NB4 (cell line): ENCODE data around the gene NCSTN.
A peak's percentile ranks its signal among the peaks of the same experiment; 100 is the strongest.

Experiments used
- DNase-seq: peaks from one replicate; pipeline ENCODE4 v3.0.0; 2010; ENCODE audit warnings: low read depth
- H3K4me3 ChIP-seq: one replicate; pipeline ENCODE4 v1.5.1; 2011; ENCODE audit warnings: mild to moderate bottlenecking, low read depth, low read length, moderate library complexity
- MYC ChIP-seq: IDR thresholded peaks from 2 replicates; pipeline ENCODE4 v1.6.1; 2011; ENCODE audit warnings: low read depth, low read length
- POLR2A ChIP-seq: IDR thresholded peaks from 2 replicates; pipeline ENCODE4 v1.6.1; 2011; ENCODE audit warnings: mild to moderate bottlenecking; ENCODE audit not compliant: insufficient read length; ENCODE audit errors: extremely low read depth
- TF ChIP-seq, protein P1 (sequence below): IDR thresholded peaks from 2 replicates; pipeline ENCODE4 v1.6.1; 2011; ENCODE audit warnings: low read depth, low read length
- TF ChIP-seq, protein P2 (sequence below): IDR thresholded peaks from one replicate; pipeline ENCODE4 v1.5.1; 2012; ENCODE audit warnings: low read depth, low read length

The NCSTN gene

DNA sequence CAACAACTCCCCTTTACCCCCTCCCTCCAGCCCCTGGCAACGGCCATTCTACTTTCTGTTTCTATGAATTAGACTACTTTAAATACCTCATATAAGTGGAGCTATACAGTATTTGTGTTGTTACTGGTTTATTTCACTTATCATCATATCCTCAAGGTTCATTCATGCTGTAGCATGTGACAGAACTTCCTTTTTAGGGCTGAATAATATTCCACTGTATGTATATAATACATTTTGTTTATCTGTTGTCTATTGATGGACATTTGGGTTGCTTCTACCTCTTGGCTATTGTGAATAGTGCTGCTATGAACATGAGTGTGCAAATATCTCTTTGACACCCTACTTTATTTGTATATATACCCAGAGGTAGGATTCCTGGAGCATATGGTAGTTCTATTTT is 25.9 kb downstream of the NCSTN start:
- no peak for TF ChIP-seq POLR2A
- TF ChIP-seq MYC = no peak
- TF ChIP-seq, protein P1, sequence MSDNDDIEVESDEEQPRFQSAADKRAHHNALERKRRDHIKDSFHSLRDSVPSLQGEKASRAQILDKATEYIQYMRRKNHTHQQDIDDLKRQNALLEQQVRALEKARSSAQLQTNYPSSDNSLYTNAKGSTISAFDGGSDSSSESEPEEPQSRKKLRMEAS = no peak
- TF ChIP-seq, protein P2, sequence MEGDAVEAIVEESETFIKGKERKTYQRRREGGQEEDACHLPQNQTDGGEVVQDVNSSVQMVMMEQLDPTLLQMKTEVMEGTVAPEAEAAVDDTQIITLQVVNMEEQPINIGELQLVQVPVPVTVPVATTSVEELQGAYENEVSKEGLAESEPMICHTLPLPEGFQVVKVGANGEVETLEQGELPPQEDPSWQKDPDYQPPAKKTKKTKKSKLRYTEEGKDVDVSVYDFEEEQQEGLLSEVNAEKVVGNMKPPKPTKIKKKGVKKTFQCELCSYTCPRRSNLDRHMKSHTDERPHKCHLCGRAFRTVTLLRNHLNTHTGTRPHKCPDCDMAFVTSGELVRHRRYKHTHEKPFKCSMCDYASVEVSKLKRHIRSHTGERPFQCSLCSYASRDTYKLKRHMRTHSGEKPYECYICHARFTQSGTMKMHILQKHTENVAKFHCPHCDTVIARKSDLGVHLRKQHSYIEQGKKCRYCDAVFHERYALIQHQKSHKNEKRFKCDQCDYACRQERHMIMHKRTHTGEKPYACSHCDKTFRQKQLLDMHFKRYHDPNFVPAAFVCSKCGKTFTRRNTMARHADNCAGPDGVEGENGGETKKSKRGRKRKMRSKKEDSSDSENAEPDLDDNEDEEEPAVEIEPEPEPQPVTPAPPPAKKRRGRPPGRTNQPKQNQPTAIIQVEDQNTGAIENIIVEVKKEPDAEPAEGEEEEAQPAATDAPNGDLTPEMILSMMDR = no peak
- no peak overlapping the region for H3K4me3 ChIP-seq
- DNase-seq = no peak

DNA sequence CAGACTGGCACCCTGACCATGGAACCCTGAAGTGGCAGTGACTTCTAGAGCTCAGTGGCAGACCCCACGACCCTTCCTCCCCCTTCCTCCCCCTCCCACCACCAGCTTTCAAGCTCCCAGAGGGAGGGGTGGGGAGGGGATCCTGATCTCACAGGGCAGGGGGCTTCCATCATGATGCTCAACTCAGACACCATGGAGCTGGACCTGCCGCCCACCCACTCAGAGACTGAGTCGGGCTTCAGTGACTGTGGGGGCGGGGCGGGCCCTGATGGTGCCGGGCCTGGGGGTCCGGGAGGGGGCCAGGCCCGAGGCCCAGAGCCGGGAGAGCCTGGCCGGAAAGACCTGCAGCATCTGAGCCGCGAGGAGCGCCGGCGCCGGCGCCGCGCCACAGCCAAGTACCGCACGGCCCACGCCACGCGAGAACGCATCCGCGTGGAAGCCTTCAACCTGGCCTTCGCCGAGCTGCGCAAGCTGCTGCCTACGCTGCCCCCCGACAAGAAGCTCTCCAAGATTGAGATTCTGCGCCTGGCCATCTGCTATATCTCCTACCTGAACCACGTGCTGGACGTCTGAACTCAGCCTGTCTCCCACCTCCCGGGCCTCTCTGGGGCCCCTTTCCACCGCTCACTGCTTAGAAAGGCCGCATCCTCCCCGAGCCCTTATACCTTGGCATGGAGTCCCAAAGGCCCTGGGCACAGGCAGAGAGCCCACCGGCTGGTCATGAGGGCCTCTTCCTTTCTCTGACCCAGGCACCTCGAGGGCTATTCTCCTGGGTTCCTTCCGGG is 27.6 kb downstream of the NCSTN start:
- no peak overlapping the region for H3K4me3 ChIP-seq
- DNase-seq = no peak
- TF ChIP-seq, protein P2 = no peak
- TF ChIP-seq POLR2A (no peak), MYC (no peak)
- TF ChIP-seq, protein P1 = no peak

DNA sequence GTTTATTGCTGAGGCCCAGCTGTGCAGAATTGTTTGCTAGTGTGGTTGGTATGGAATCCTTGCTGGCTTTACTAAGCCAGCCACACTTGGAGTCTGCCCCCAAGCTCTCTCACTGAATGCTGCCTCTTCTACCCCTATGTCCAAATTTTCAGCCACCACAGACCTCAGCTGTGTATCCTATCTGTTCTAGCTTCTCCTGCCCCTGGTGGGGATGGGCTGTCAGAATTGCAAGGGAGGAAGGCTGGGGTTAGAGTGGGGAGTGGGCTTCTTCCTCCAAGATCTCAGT is 28.1 kb downstream of the NCSTN start:
- no peak for DNase-seq
- TF ChIP-seq, protein P1 = no peak
- no peak overlapping the region for H3K4me3 ChIP-seq

DNA sequence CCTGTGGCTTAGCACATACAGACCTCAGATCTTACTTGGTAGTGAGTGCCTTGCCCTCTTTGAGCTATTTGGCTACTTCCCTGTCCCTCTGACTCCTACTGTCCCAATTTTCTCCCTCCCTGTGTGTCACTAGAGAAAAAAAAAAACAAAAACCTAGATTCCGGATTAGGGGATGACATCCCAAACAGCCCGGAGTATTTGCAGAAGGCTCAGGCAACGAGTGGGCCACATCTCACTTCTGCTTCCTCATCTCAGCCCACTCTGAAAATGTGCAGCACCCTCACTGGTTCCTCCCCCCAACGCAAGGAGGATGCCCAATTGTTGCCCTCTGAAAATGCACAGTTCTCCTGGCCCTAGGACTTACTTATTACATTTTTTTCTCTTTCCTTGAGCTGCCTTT is 28.6 kb downstream of the NCSTN start:
- no peak overlapping the region for H3K4me3 ChIP-seq
- TF ChIP-seq, protein P2 = no peak
- TF ChIP-seq, protein P1 = no peak
- TF ChIP-seq POLR2A (no peak), MYC (no peak)
- no peak for DNase-seq

DNA sequence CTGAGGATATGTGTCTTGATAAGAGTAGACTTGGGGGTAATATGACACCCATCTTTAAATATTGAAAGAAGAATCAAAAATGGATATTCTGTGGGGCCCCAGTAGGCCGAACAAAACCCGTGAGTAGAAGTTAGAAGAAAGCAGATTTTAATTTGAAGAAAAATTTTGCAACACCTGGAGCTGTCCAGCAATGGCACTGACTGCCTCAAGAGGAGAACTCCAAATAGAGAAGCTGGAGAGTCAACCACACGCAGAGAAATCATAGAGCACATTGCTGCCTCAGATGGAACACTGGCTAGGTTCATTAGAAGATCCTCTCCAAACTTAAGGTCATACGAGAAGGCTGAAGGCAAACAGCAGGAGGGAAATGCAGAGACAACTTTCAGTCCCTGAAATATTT is 30.5 kb downstream of the NCSTN start:
- H3K4me3 ChIP-seq = no peak overlapping the region
- TF ChIP-seq, protein P1 = no peak
- TF ChIP-seq POLR2A (no peak), MYC (no peak)
- TF ChIP-seq, protein P2 = no peak
- peak; percentile 45 for DNase-seq

DNA sequence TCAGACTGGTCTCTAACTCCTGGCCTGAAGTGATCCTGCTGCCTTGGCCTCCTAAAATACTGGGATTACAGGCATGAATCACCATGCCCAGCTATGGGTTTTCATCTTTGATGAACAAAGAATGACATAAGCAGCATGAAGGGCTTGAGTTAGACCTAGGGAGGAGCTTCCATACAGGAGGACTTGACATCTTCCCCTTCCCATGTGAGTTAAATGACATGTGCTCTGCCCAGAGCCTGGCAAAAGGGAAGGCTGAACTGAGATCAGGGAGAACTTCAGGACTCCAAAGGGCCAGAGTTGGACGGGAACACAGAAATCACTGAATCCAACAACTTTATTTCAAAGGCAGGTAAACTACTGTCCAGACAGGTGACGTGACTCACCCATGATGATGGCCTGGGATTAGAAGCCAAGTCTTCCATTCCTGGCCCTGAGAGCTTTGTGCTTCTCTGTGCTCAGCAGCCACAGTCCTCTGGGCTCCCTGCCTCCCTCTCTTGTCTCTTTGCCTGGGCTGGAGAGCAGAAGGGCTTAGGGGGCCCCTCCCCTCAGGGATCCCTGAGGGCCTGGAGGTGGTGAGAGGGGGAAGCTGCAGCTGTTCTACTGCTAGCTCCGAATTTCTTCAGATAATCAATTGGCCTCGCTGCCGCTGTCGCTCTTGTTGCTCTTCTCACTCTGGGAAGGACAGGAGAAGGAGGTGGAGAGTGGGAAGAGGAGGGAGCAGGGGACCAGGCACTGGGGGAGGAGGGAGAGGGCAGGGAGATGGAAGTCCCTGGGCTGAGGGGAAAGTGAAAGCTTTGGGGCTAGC is 31.3 kb downstream of the NCSTN start:
- H3K4me3 ChIP-seq = peak overlapping the region; percentile 11
- DNase-seq = peak; percentile 60
- TF ChIP-seq, protein P2 = no peak
- TF ChIP-seq MYC = no peak
- TF ChIP-seq, protein P1 = no peak
- TF ChIP-seq POLR2A = no peak
